ENCODE results near the gene YES1. TPM values are rescaled to one million over a fixed set of nuclear protein-coding genes. Genes with fewer than 3 reads are reported as not detected.

YES1 gene
- total RNA-seq, 1 experiment from 2014 or later = 84.5 TPM

GRCh38 chr18:706405-706804 is 105.6 kb downstream of the YES1 start:
- ATAC-seq (no peak), DNase-seq (ENCODE audit: low read depth, low spot score) (no peak)
- peaks cover 17 to 20% of the 10 kb centered on the region in 2 experiments; a peak in 3 of 4 replicates for H3K36me3 ChIP-seq (ENCODE audit: control insufficient read depth in 1 of 2, insufficient read depth in 2 of 2, low read length in 2 of 2)
- TF ChIP-seq CBX3 (IDR thresholded peaks at IDR 0.05; ENCODE audit: low read depth) (no peak), SIN3A (IDR thresholded peaks at IDR 0.05; ENCODE audit: low read depth) (no peak), FOSL1 (IDR thresholded peaks at IDR 0.05; ENCODE audit: low read depth) (no peak), ZNF274 (IDR thresholded peaks at IDR 0.05; ENCODE audit: low read depth, low read length) (no peak), ATF3 (IDR thresholded peaks at IDR 0.05) (no peak), CTCF (IDR thresholded peaks at IDR 0.05 in 2 of 3, conservative IDR thresholded peaks at IDR 0.05 in 1 of 3; ENCODE audit: borderline replicate concordance in 1 of 3, insufficient read depth in 1 of 3, low read depth in 2 of 3, low read length in 2 of 3) (no peak), TCF7L2 (IDR thresholded peaks at IDR 0.05; ENCODE audit: borderline replicate concordance, extremely low read depth, insufficient read depth, insufficient read length) (no peak), JUND (IDR thresholded peaks at IDR 0.05) (no peak), POLR2A (IDR thresholded peaks at IDR 0.05; ENCODE audit: borderline replicate concordance, extremely low read depth, insufficient read depth, insufficient read length) (no peak), EGR1 (IDR thresholded peaks at IDR 0.05; ENCODE audit: low read depth) (no peak)
- ChIA-PET RAD21 (ENCODE audit: low non-redundant PET in 1 of 2, low total read pairs in 2 of 2, uncharacterized antibody in 2 of 2, unreplicated experiment in 2 of 2) (no interaction called here), CTCF (no interaction called here), POLR2A (no interaction called here)
- no peak overlapping the region for H3K4me3 ChIP-seq (replicated peaks in 1 of 2; ENCODE audit: low read depth in 1 of 2, low read length in 2 of 2)
- H3K79me2 ChIP-seq (ENCODE audit: insufficient read depth, low read length) = peaks cover 78% of the 10 kb centered on the region
- BruUV-seq (replicated peaks) = no TSS peak
- H3K4me1 ChIP-seq (ENCODE audit: control insufficient read depth in 1 of 2, insufficient read depth in 2 of 2, low read length in 2 of 2) = peaks cover 2 to 7% of the 10 kb centered on the region in 2 experiments; a peak in 3 of 4 replicates
- H3K9me2 ChIP-seq (ENCODE audit: insufficient read depth) = no peaks in the 10 kb centered on the region
- no peak overlapping the region for H2AFZ ChIP-seq (ENCODE audit: low read depth, low read length, poor library complexity, severe bottlenecking)
- no peaks in the 10 kb centered on the region for H3K27me3 ChIP-seq (ENCODE audit: insufficient read depth, low read length)
- no peak overlapping the region for H3K9ac ChIP-seq (ENCODE audit: low read length)
- no peaks in the 10 kb centered on the region for H3K9me3 ChIP-seq (ENCODE audit: control insufficient read depth in 1 of 2, insufficient read depth in 1 of 2, low read depth in 1 of 2, low read length in 2 of 2)
- intact Hi-C loops (cut with micrococcal nuclease) = no loop called here
- no peak overlapping the region for H3K27ac ChIP-seq (ENCODE audit: low read depth, low read length)
- H4K20me1 ChIP-seq (ENCODE audit: insufficient read depth) = 0 out of 2 replicates have a peak, but pooled peaks cover 4% of the 10 kb centered on the region
- no peak overlapping the region for H3K4me2 ChIP-seq (ENCODE audit: low read length)
